ENCODE data around the gene SIRPB2.

The SIRPB2 gene

GRCh38 chr20:1471242-1471641 lies 20.0 kb downstream of the SIRPB2 start:
- DNase-seq (ENCODE audit: low read depth) = no peak

GRCh38 chr20:1469925-1470571 lies 21.2 kb downstream of the SIRPB2 start:
- no peak for DNase-seq (ENCODE audit: low read depth)

- DNase-seq (ENCODE audit: low read depth) = no peak
Observed at GRCh38 chr20:1469306-1469905, 21.8 kb downstream of the SIRPB2 start.

GRCh38 chr20:1468117-1468624 lies 23.0 kb downstream of the SIRPB2 start:
- DNase-seq (ENCODE audit: low read depth) = no peak

GRCh38 chr20:1467355-1468116 lies 23.7 kb downstream of the SIRPB2 start:
- DNase-seq (ENCODE audit: low read depth) = no peak

GRCh38 chr20:1467082-1467354 lies 24.2 kb downstream of the SIRPB2 start:
- no peak for DNase-seq (ENCODE audit: low read depth)

- DNase-seq (ENCODE audit: low read depth) = peak; percentile 96
Observed at GRCh38 chr20:1466211-1467081, 24.8 kb downstream of the SIRPB2 start, which contains the start of gene NSFL1C. Gene NSFL1C, minus strand, starts transcription at chr20:1466849. Its CDS starts 25 bp downstream, at chr20:1466824.

GRCh38 chr20:1465470-1466210 lies 25.6 kb downstream of the SIRPB2 start:
- no peak for DNase-seq (ENCODE audit: low read depth)

GRCh38 chr20:1463971-1464570 lies 27.1 kb downstream of the SIRPB2 start:
- DNase-seq (ENCODE audit: low read depth) = no peak

- no peak for DNase-seq (ENCODE audit: low read depth)
Observed at GRCh38 chr20:1462834-1463233, 28.4 kb downstream of the SIRPB2 start.

- DNase-seq (ENCODE audit: low read depth) = no peak
Observed at GRCh38 chr20:1462001-1462400, 29.2 kb downstream of the SIRPB2 start.

- DNase-seq (ENCODE audit: low read depth) = no peak
Observed at GRCh38 chr20:1460275-1460674, 30.9 kb downstream of the SIRPB2 start.

- DNase-seq (ENCODE audit: low read depth) = no peak
Observed at GRCh38 chr20:1457992-1458391, 33.2 kb downstream of the SIRPB2 start.

GRCh38 chr20:1456300-1456699 lies 34.9 kb downstream of the SIRPB2 start:
- no peak for DNase-seq (ENCODE audit: low read depth)

- DNase-seq (ENCODE audit: low read depth) = no peak
Observed at GRCh38 chr20:1450926-1451491, 40.2 kb downstream of the SIRPB2 start.

GRCh38 chr20:1449370-1449769 lies 41.9 kb downstream of the SIRPB2 start:
- no peak for DNase-seq (ENCODE audit: low read depth)

- DNase-seq (ENCODE audit: low read depth) = no peak
Observed at GRCh38 chr20:1448081-1448620, 43.1 kb downstream of the SIRPB2 start.

GRCh38 chr20:1446536-1446935 lies 44.7 kb downstream of the SIRPB2 start:
- no peak for DNase-seq (ENCODE audit: low read depth)

- DNase-seq (ENCODE audit: low read depth) = no peak
Observed at GRCh38 chr20:1443085-1443484, 48.1 kb downstream of the SIRPB2 start.

- no peak for DNase-seq (ENCODE audit: low read depth)
Observed at GRCh38 chr20:1442304-1442703, 48.9 kb downstream of the SIRPB2 start.

Data from T follicular helper cell (primary cell).